ENCODE results near the gene MAMLD1.

The MAMLD1 gene

GRCh38 chrX:150533863-150534262 lies 170.7 kb downstream of the MAMLD1 start:
- H3K4me1 ChIP-seq (ENCODE audit: insufficient read depth, insufficient read length) = no peaks in the 10 kb centered on the region
- no peak overlapping the region for H3K4me3 ChIP-seq (ENCODE audit: insufficient read length, low read depth)
- DNase-seq (ENCODE audit: low read depth, low spot score) = no peak
- H3K9me3 ChIP-seq (ENCODE audit: insufficient read depth, low read length) = peaks cover 9% of the 10 kb centered on the region; the same call in 1 of the 2 replicates
- no peaks in the 10 kb centered on the region for H3K36me3 ChIP-seq (ENCODE audit: insufficient read depth, insufficient read length, low read length)
- H3K27me3 ChIP-seq (ENCODE audit: insufficient read depth, insufficient read length) = no peaks in the 10 kb centered on the region
- H3K9ac ChIP-seq (ENCODE audit: insufficient read length, low read depth) = no peak overlapping the region
- TF ChIP-seq YY1 (IDR thresholded peaks at IDR 0.05; ENCODE audit: insufficient read depth, insufficient read length) (no peak), ZNF274 (IDR thresholded peaks at IDR 0.05; ENCODE audit: low read depth, low read length) (no peak), SUZ12 (IDR thresholded peaks at IDR 0.05; ENCODE audit: extremely low read depth, insufficient read depth, insufficient read length) (no peak)

GRCh38 chrX:150536455-150537116 lies 173.5 kb downstream of the MAMLD1 start:
- TF ChIP-seq ZNF274 (IDR thresholded peaks at IDR 0.05; ENCODE audit: low read depth, low read length) = peak; percentile 56; the same call in 1 of the 2 replicates
- no peak for TF ChIP-seq YY1 (IDR thresholded peaks at IDR 0.05; ENCODE audit: insufficient read depth, insufficient read length)
- peaks cover 9% of the 10 kb centered on the region; the same call in 1 of the 2 replicates for H3K9me3 ChIP-seq (ENCODE audit: insufficient read depth, low read length)
- H3K4me3 ChIP-seq (ENCODE audit: insufficient read length, low read depth) = no peak overlapping the region
- H3K9ac ChIP-seq (ENCODE audit: insufficient read length, low read depth) = no peak overlapping the region
- H3K4me1 ChIP-seq (ENCODE audit: insufficient read depth, insufficient read length) = no peaks in the 10 kb centered on the region
- no peak for DNase-seq (ENCODE audit: low read depth, low spot score)
- H3K36me3 ChIP-seq (ENCODE audit: insufficient read depth, insufficient read length, low read length) = no peaks in the 10 kb centered on the region
- no peaks in the 10 kb centered on the region for H3K27me3 ChIP-seq (ENCODE audit: insufficient read depth, insufficient read length)

GRCh38 chrX:150537851-150538250 lies 174.7 kb downstream of the MAMLD1 start:
- Histone ChIP-seq H3K9me3 (ENCODE audit: insufficient read depth, low read length) (peaks cover 9% of the 10 kb centered on the region; the same call in 1 of the 2 replicates), H3K9ac (ENCODE audit: insufficient read length, low read depth) (no peak overlapping the region), H3K27me3 (ENCODE audit: insufficient read depth, insufficient read length) (no peaks in the 10 kb centered on the region), H3K4me1 (ENCODE audit: insufficient read depth, insufficient read length) (no peaks in the 10 kb centered on the region), H3K36me3 (ENCODE audit: insufficient read depth, insufficient read length, low read length) (no peaks in the 10 kb centered on the region), H3K4me3 (ENCODE audit: insufficient read length, low read depth) (no peak overlapping the region)
- no peak for DNase-seq (ENCODE audit: low read depth, low spot score)
- TF ChIP-seq YY1 (IDR thresholded peaks at IDR 0.05; ENCODE audit: insufficient read depth, insufficient read length) (no peak), ZNF274 (IDR thresholded peaks at IDR 0.05; ENCODE audit: low read depth, low read length) (no peak), SUZ12 (IDR thresholded peaks at IDR 0.05; ENCODE audit: extremely low read depth, insufficient read depth, insufficient read length) (no peak)

GRCh38 chrX:150540965-150541364 lies 177.8 kb downstream of the MAMLD1 start:
- no peak for DNase-seq (ENCODE audit: low read depth, low spot score)
- Histone ChIP-seq H3K4me3 (ENCODE audit: insufficient read length, low read depth) (no peak overlapping the region), H3K36me3 (ENCODE audit: insufficient read depth, insufficient read length, low read length) (no peaks in the 10 kb centered on the region), H3K27me3 (ENCODE audit: insufficient read depth, insufficient read length) (no peaks in the 10 kb centered on the region), H3K9ac (ENCODE audit: insufficient read length, low read depth) (no peak overlapping the region), H3K4me1 (ENCODE audit: insufficient read depth, insufficient read length) (no peaks in the 10 kb centered on the region), H3K9me3 (ENCODE audit: insufficient read depth, low read length) (peaks cover 9% of the 10 kb centered on the region; the same call in 1 of the 2 replicates)
- TF ChIP-seq SUZ12 (IDR thresholded peaks at IDR 0.05; ENCODE audit: extremely low read depth, insufficient read depth, insufficient read length) (no peak), YY1 (IDR thresholded peaks at IDR 0.05; ENCODE audit: insufficient read depth, insufficient read length) (no peak), ZNF274 (IDR thresholded peaks at IDR 0.05; ENCODE audit: low read depth, low read length) (no peak)

- Histone ChIP-seq H3K9me3 (ENCODE audit: insufficient read depth, low read length) (no peaks in the 10 kb centered on the region), H3K4me1 (ENCODE audit: insufficient read depth, insufficient read length) (no peaks in the 10 kb centered on the region)
These were observed 179.7 kb downstream of the MAMLD1 start for GRCh38 chrX:150542846-150543229.

GRCh38 chrX:150543230-150544155 lies 180.4 kb downstream of the MAMLD1 start:
- Histone ChIP-seq H3K27me3 (ENCODE audit: insufficient read depth, insufficient read length) (peaks cover 14% of the 10 kb centered on the region), H3K9ac (ENCODE audit: insufficient read length, low read depth) (no peak overlapping the region), H3K4me1 (ENCODE audit: insufficient read depth, insufficient read length) (no peaks in the 10 kb centered on the region), H3K4me3 (ENCODE audit: insufficient read length, low read depth) (no peak overlapping the region), H3K9me3 (ENCODE audit: insufficient read depth, low read length) (no peaks in the 10 kb centered on the region), H3K36me3 (ENCODE audit: insufficient read depth, insufficient read length, low read length) (no peaks in the 10 kb centered on the region)
- DNase-seq (ENCODE audit: low read depth, low spot score) = no peak
- TF ChIP-seq YY1 (IDR thresholded peaks at IDR 0.05; ENCODE audit: insufficient read depth, insufficient read length) (no peak), SUZ12 (IDR thresholded peaks at IDR 0.05; ENCODE audit: extremely low read depth, insufficient read depth, insufficient read length) (no peak), ZNF274 (IDR thresholded peaks at IDR 0.05; ENCODE audit: low read depth, low read length) (no peak)

More at GRCh38 chrX:150542846-150543229, 179.7 kb downstream of the MAMLD1 start:
- DNase-seq (ENCODE audit: low read depth, low spot score) = no peak
- Histone ChIP-seq H3K4me3 (ENCODE audit: insufficient read length, low read depth) (no peak overlapping the region), H3K36me3 (ENCODE audit: insufficient read depth, insufficient read length, low read length) (no peaks in the 10 kb centered on the region), H3K9ac (ENCODE audit: insufficient read length, low read depth) (no peak overlapping the region), H3K27me3 (ENCODE audit: insufficient read depth, insufficient read length) (peaks cover 7% of the 10 kb centered on the region)
- TF ChIP-seq SUZ12 (IDR thresholded peaks at IDR 0.05; ENCODE audit: extremely low read depth, insufficient read depth, insufficient read length) (no peak), YY1 (IDR thresholded peaks at IDR 0.05; ENCODE audit: insufficient read depth, insufficient read length) (no peak), ZNF274 (IDR thresholded peaks at IDR 0.05; ENCODE audit: low read depth, low read length) (no peak)

GRCh38 chrX:150544222-150544787 lies 181.2 kb downstream of the MAMLD1 start:
- Histone ChIP-seq H3K9me3 (ENCODE audit: insufficient read depth, low read length) (no peaks in the 10 kb centered on the region), H3K4me3 (ENCODE audit: insufficient read length, low read depth) (no peak overlapping the region), H3K4me1 (ENCODE audit: insufficient read depth, insufficient read length) (peaks cover under 1% of the 10 kb centered on the region), H3K36me3 (ENCODE audit: insufficient read depth, insufficient read length, low read length) (no peaks in the 10 kb centered on the region), H3K9ac (ENCODE audit: insufficient read length, low read depth) (no peak overlapping the region), H3K27me3 (ENCODE audit: insufficient read depth, insufficient read length) (peaks cover 22% of the 10 kb centered on the region)
- TF ChIP-seq YY1 (IDR thresholded peaks at IDR 0.05; ENCODE audit: insufficient read depth, insufficient read length) (no peak), ZNF274 (IDR thresholded peaks at IDR 0.05; ENCODE audit: low read depth, low read length) (no peak), SUZ12 (IDR thresholded peaks at IDR 0.05; ENCODE audit: extremely low read depth, insufficient read depth, insufficient read length) (no peak)
- DNase-seq (ENCODE audit: low read depth, low spot score) = no peak
